Activated naive CD4-positive, alpha-beta T cell treated with anti-CD3 and anti-CD28 coated beads, Interleukin-2, amount 50 U/mL, for 72 hours (primary cell): ENCODE results near the gene GRM1. TPM values are rescaled to one million over a fixed set of nuclear protein-coding genes. Genes with fewer than 3 reads are reported as not detected.

Experiments used
- ATAC-seq, 2 donors: fragments of 150-1000 bp; cut with Tn5 transposase; 2 replicates each; pipeline ENCODE4 v1.10.0; 2021; ENCODE audit warnings: mild to moderate bottlenecking in 2 of 2, moderate library complexity in 2 of 2
- DNase-seq, 2 donors: peaks; one replicate each; pipeline ENCODE4 v3.0.0; 2021 to 2022; ENCODE audit warnings: low spot score in 2 of 2
- H3K27ac Mint-ChIP-seq, 2 donors: one replicate each; pipeline ENCODE4 v1.8.0; 2022; ENCODE audit warnings: mild to moderate bottlenecking in 2 of 2, mixed read lengths in 2 of 2
- H3K36me3 Mint-ChIP-seq, 2 donors: one replicate each; pipeline ENCODE4 v1.8.0; 2022; ENCODE audit warnings: mixed read lengths in 2 of 2
- H3K9me3 Mint-ChIP-seq, 2 donors: one replicate each; pipeline ENCODE4 v1.8.0; 2022; ENCODE audit warnings: mixed read lengths in 2 of 2
- total RNA-seq, 2 donors: library from RNA; stranded (reverse); gene quantifications; one replicate each; pipeline ENCODE4 v1.2.3, GENCODE V29; 2022

Gene GRM1
- total RNA-seq, 2 donors from 2014 or later: not detected

DNA sequence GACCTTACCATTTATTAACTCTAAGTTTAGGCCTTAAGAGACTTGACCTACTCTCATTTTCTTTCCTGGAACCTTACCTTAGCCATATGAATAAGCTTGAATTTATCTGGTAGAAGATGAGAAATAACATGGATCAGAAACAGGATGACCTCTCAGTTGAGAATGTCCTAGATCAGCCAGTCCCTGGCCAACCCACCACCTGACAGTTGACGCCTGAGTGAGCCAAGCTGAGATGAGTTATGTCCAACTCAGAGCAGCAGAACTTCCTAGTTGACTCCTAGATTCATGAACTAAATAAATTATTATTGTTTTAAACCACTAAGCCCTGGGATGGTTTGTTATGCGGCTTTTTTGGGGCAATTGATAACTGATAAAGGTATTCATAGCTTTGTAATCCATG lies 281.8 kb downstream of the GRM1 start:
- no peak overlapping the region for H3K27ac Mint-ChIP-seq
- ATAC-seq: no peak
- no peaks in the 10 kb centered on the region for H3K36me3 Mint-ChIP-seq
- peaks cover 0 to 4% of the 10 kb centered on the region in 2 donors for H3K9me3 Mint-ChIP-seq
- no peak for DNase-seq

DNA sequence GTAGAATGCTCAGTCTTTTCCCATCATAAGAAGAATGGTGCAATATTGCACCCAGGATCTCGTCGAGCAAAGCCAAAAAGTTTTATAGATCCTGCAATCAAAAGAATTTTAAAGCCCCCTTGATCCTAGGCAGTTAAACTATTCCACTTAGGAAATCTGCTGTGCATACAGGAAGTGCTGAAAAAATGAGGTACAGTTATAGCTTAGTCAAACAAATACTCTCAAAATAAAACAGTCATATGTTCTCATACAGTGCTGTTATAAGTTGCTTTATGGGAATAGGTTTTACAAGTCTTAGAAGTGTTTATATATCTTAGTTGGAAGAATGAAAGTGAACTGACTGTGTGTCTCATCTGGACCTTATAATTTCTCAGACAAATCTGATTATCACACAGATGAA lies 282.2 kb downstream of the GRM1 start:
- peaks cover 0 to 4% of the 10 kb centered on the region in 2 donors for H3K9me3 Mint-ChIP-seq
- H3K36me3 Mint-ChIP-seq: no peaks in the 10 kb centered on the region
- no peak overlapping the region for H3K27ac Mint-ChIP-seq
- ATAC-seq (no peak), DNase-seq (no peak)

DNA sequence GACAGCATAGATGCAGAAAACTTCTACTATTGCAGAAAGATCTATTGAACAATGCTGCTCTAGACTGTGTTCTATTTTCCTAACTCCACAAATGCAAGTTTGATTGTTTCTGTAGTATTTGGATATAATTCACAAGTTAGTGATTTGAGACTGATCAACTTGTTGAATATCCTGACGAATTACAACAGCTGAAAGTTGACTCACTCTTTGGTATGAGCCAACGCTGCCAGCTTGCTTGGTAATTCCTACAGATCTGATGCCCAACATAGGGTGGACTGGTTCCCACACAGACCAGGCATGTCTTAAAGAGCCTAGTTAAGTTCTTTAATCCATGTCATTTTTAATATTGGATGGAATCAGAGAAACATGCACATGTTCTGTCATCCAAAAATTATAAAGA lies 283.7 kb downstream of the GRM1 start:
- H3K27ac Mint-ChIP-seq: no peak overlapping the region
- no peak for ATAC-seq

GRCh38 chr6:146315381-146316174 lies 286.7 kb downstream of the GRM1 start:
- no peaks in the 10 kb centered on the region for H3K9me3 Mint-ChIP-seq
- DNase-seq (no peak), ATAC-seq (no peak)
- H3K36me3 Mint-ChIP-seq: no peaks in the 10 kb centered on the region
- no peak overlapping the region for H3K27ac Mint-ChIP-seq

More for the DNA sequence above, 283.7 kb downstream of the GRM1 start:
- no peak for DNase-seq
- H3K9me3 Mint-ChIP-seq: no peaks in the 10 kb centered on the region
- H3K36me3 Mint-ChIP-seq: no peaks in the 10 kb centered on the region

DNA sequence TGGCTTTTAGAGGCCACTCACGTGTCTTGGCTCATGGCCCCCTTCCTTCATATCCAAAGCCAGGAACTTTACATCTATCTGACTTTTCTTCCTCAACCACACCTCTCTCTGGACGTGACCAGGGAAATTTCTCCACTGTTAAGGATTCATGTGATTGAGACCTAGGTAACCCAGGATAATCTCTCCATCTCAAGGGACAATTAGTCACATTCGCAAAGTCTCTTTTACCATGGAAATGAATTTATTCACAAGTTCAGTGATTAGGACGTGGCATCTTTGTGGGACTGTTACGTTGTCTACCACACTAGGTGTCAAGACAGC lies 287.3 kb downstream of the GRM1 start:
- DNase-seq: no peak
- no peaks in the 10 kb centered on the region for H3K36me3 Mint-ChIP-seq
- no peak overlapping the region for H3K27ac Mint-ChIP-seq
- H3K9me3 Mint-ChIP-seq: peaks cover 0 to 3% of the 10 kb centered on the region in 2 donors
- no peak for ATAC-seq

GRCh38 chr6:146331013-146331412 lies 302.2 kb downstream of the GRM1 start:
- no peak for DNase-seq
- H3K9me3 Mint-ChIP-seq: peaks cover 7 to 10% of the 10 kb centered on the region in 2 donors
- no peaks in the 10 kb centered on the region for H3K36me3 Mint-ChIP-seq
- no peak for ATAC-seq
- H3K27ac Mint-ChIP-seq: no peak overlapping the region

- Mint-ChIP-seq H3K27ac (no peak overlapping the region), H3K36me3 (no peaks in the 10 kb centered on the region), H3K9me3 (peaks cover 9 to 16% of the 10 kb centered on the region in 2 donors)
- DNase-seq: no peak
- no peak for ATAC-seq
Observed at GRCh38 chr6:146335336-146335735, 306.5 kb downstream of the GRM1 start.

DNA sequence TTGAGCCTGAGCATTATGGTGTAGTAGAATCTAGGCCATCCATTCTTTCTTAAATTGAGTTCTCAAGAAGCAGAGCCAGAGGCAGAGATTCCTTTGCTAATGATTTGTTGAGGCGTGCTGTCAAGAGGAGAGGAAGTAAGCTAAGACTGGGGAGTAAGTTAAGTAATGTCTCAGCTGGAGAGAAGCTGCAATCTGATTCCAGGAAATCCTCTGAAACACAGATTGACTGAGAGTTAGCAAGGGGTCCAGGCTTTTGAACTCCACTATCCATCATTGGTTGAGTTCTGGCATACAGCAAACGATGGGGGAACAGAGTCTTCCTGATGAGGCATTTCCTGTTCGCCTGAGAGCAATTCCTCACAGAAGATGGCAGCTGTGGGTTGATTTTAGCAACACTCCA lies 307.3 kb downstream of the GRM1 start:
- Mint-ChIP-seq H3K27ac (no peak overlapping the region), H3K9me3 (peaks cover 9 to 16% of the 10 kb centered on the region in 2 donors), H3K36me3 (no peaks in the 10 kb centered on the region)
- DNase-seq: no peak
- ATAC-seq: no peak

GRCh38 chr6:146337376-146337775 lies 308.5 kb downstream of the GRM1 start:
- ATAC-seq (no peak), DNase-seq (no peak)
- no peaks in the 10 kb centered on the region for H3K36me3 Mint-ChIP-seq
- H3K27ac Mint-ChIP-seq: no peak overlapping the region
- H3K9me3 Mint-ChIP-seq: peaks cover 9 to 16% of the 10 kb centered on the region in 2 donors

DNA sequence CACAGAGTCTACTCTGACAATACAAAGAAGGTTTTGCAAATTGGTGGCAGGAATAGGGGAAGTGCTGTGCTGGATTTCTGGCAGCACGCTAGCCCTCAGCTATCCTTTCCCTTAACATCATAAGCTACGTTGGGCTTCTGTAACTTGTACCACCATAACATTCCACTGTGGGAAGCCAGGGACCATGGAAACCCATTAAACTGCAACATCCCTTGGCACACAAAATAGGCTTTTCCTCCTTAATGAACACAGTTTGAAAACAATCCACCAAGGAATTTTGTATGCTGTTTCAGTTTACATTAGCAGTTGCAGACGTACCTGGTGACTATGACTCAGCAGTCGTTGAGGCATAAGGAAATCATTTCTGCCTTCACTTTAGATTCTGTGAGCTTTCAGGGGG lies 310.9 kb downstream of the GRM1 start:
- no peak for DNase-seq
- no peak overlapping the region for H3K27ac Mint-ChIP-seq
- peaks cover 6 to 9% of the 10 kb centered on the region in 2 donors for H3K9me3 Mint-ChIP-seq
- ATAC-seq: no peak
- H3K36me3 Mint-ChIP-seq: no peaks in the 10 kb centered on the region

- no peak for ATAC-seq
- no peaks in the 10 kb centered on the region for H3K36me3 Mint-ChIP-seq
Observed at GRCh38 chr6:146341493-146342230, 312.8 kb downstream of the GRM1 start.

GRCh38 chr6:146345598-146345997 lies 316.7 kb downstream of the GRM1 start:
- ATAC-seq: no peak
- DNase-seq: no peak
- Mint-ChIP-seq H3K36me3 (no peaks in the 10 kb centered on the region), H3K9me3 (no peaks in the 10 kb centered on the region), H3K27ac (no peak overlapping the region)

More at GRCh38 chr6:146341493-146342230, 312.8 kb downstream of the GRM1 start:
- Mint-ChIP-seq H3K27ac (no peak overlapping the region), H3K9me3 (peaks cover 0 to 4% of the 10 kb centered on the region in 2 donors)
- DNase-seq: no peak

- no peaks in the 10 kb centered on the region for H3K36me3 Mint-ChIP-seq
- ATAC-seq (no peak), DNase-seq (no peak)
- no peaks in the 10 kb centered on the region for H3K9me3 Mint-ChIP-seq
- H3K27ac Mint-ChIP-seq: no peak overlapping the region
Observed at GRCh38 chr6:146347090-146347489, 318.2 kb downstream of the GRM1 start.

DNA sequence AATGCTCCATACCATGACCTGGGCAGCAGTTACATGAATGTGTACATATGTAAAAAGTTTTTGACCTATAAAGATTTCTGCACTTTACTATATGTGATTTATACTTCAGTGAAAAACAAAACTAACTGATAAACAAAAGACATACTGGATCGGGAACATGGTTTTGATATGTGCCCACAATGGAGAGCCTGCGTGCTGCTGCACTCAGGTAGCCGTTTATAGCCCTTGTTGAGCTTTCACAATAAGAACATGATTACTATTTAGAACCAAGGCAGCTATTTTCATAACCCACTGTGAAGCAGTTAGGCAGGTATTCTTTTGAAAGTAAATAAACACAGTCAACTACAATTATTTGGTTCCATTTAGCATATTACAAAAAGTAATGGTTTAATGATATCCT lies 318.8 kb downstream of the GRM1 start:
- H3K9me3 Mint-ChIP-seq: no peaks in the 10 kb centered on the region
- ATAC-seq (no peak), DNase-seq (no peak)
- no peak overlapping the region for H3K27ac Mint-ChIP-seq
- H3K36me3 Mint-ChIP-seq: no peaks in the 10 kb centered on the region

DNA sequence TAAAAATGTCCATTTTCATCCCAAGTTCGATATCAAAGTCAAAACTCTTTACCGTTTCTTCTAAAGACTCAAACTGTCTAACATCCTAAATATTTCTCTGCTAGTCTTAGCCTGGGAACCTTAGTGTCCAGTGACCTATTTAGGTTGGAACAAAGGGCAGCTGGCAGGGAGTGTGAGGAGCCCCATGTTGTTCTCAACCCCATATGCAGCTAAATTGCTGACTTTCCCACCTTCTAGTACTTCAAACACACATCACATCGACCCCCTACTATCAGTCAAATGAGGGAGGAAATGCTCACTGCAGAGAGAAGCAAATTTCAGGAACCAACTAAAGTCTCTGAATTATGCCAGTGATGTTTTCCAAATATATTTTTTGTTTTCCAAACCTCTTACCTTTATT lies 322.2 kb downstream of the GRM1 start:
- Mint-ChIP-seq H3K27ac (no peak overlapping the region), H3K9me3 (peaks cover 0 to 3% of the 10 kb centered on the region in 2 donors), H3K36me3 (no peaks in the 10 kb centered on the region)
- ATAC-seq (no peak), DNase-seq (no peak)

GRCh38 chr6:146352163-146352562 lies 323.3 kb downstream of the GRM1 start:
- DNase-seq (no peak), ATAC-seq (no peak)
- peaks cover 0 to 3% of the 10 kb centered on the region in 2 donors for H3K9me3 Mint-ChIP-seq
- no peaks in the 10 kb centered on the region for H3K36me3 Mint-ChIP-seq
- no peak overlapping the region for H3K27ac Mint-ChIP-seq

GRCh38 chr6:146354451-146354850 lies 325.6 kb downstream of the GRM1 start:
- Mint-ChIP-seq H3K36me3 (no peaks in the 10 kb centered on the region), H3K9me3 (peaks cover 0 to 7% of the 10 kb centered on the region in 2 donors), H3K27ac (no peak overlapping the region)
- no peak for DNase-seq
- ATAC-seq: no peak
